GM12865 (cell line): ENCODE data around the gene CLN6.

Experiments used
- DNase-seq: peaks from one replicate; pipeline ENCODE4 v3.0.0; 2010; ENCODE audit warnings: low read depth
- H3K4me3 ChIP-seq: 2 replicates; pipeline ENCODE4 v1.5.1; 2011; ENCODE audit warnings: mild to moderate bottlenecking, low read depth, low read length, control low read depth
- CTCF ChIP-seq: IDR thresholded peaks from 2 replicates; pipeline ENCODE4 v1.5.1; 2011; ENCODE audit warnings: low read length, control low read depth, low read depth, inconsistent platforms; ENCODE audit not compliant: insufficient read depth; ENCODE audit errors: missing control alignments

The CLN6 gene

DNA sequence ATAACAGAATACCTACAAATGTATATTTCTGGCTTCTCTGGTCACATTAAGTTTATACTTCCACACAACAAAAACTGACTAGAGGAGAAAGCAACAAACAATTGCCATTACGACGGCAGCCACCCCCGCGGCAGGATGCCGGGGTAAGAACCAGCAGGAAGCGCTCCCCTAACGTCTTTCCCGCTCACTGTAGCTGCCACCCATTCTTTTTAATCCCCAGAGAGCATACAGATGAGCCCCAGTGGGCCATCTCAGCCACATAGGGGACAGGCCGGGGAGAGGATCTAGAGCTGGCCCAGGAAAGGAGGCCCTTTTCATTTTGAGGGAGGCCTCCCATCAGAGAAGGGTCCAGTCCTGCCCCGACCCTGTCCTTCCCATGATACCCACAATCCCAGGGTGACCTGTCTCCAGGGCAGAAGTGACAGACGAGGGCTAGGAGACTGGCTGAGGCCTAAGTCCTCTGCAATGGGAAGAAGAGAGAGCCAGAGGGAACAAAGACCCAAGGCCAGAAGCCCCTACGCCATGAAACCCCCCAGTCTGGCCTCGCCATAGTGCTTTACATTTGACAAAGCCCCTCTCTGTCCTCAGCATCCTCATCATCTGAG is 20.8 kb downstream of the CLN6 start:
- no peak overlapping the region for H3K4me3 ChIP-seq
- TF ChIP-seq CTCF, result no peak

GRCh38 chr15:68208136-68208535 is 21.4 kb downstream of the CLN6 start:
- no peak for DNase-seq
- no peak overlapping the region for H3K4me3 ChIP-seq
- no peak for TF ChIP-seq CTCF

More for the DNA sequence above, 20.8 kb downstream of the CLN6 start:
- DNase-seq, result no peak

GRCh38 chr15:68207176-68207935 is 22.2 kb downstream of the CLN6 start:
- DNase-seq, result no peak
- H3K4me3 ChIP-seq, result no peak overlapping the region
- no peak for TF ChIP-seq CTCF

- no peak overlapping the region for H3K4me3 ChIP-seq
- no peak for TF ChIP-seq CTCF
- no peak for DNase-seq
Measured at GRCh38 chr15:68206711-68207151, 22.8 kb downstream of the CLN6 start.

DNA sequence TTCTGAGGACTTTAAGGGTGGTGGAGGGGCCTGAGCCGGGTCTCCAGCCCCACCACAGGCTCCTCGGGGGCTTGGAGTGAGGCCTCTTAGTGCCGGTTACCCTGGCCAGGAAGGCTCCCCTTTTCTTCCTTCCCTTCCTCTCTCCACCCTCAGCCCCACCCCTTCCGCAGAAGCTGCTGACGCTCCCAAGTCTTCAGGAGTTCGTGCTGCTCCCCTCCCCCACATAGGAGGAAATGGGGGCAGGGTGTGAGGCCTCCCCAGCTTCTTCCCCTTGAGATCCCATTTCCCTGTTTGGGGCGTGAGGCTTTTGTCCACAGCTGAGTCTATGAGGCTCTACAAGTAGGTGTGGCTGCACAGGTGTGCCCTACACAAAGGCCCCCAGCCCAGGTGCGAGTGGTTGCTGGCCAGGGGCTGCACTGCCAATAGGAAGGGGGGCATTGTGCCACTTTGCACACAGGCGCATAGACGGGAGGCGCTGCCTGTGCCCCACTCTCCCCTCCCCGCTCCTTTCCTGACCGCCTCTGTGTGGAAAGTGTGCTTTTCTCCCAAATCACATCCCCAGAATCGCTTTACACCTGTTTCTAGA is 23.5 kb downstream of the CLN6 start:
- no peak overlapping the region for H3K4me3 ChIP-seq
- TF ChIP-seq CTCF, result no peak
- DNase-seq, result no peak

GRCh38 chr15:68205558-68205944 is 24.0 kb downstream of the CLN6 start:
- DNase-seq, result no peak

More at GRCh38 chr15:68205558-68205944, 24.0 kb downstream of the CLN6 start:
- TF ChIP-seq CTCF, result no peak
- H3K4me3 ChIP-seq, result no peak overlapping the region
